ENCODE results near the gene POM121C.
"Not testable (repeated sequence)": the region's sequence is repeated elsewhere in the genome, so short reads cannot be mapped to it uniquely, and the experiment has no call there.

- TF ChIP-seq CTCF (IDR thresholded peaks at IDR 0.05); POLR2AphosphoS5 (IDR thresholded peaks at IDR 0.05; ENCODE audit: insufficient read depth in 1 of 2, low read depth in 1 of 2); POLR2A (IDR thresholded peaks at IDR 0.05): not testable (repeated sequence)
Measured at GRCh38 chr7:75374144-75374518, 112.0 kb downstream of the POM121C start.

Measured in vagina (tissue), 2 donors.